GM20431 (cell line): ENCODE measurements around the gene PAX9.

Experiments used
- in situ Hi-C: fragments of 300-500 bp; cut with MseI, MboI; formaldehyde crosslinking; loops from one replicate; pipeline ENCODE4 v1.15.0; 2020; ENCODE audit warnings: low sequenced_read_pairs; ENCODE audit not compliant: unreplicated experiment

Gene PAX9

GRCh38 chr14:36654794-36655381 lies 6.8 kb upstream of the PAX9 start:
- in situ Hi-C loops, result loop anchor here (25.0 kb wide), 1 partner anchor 282 kb away; no protein-coding TSS in a partner anchor

- in situ Hi-C loops, result loop anchor here (25.0 kb wide), 1 partner anchor 282 kb away; no protein-coding TSS in a partner anchor
Observed at GRCh38 chr14:36655571-36655962, 6.1 kb upstream of the PAX9 start.

GRCh38 chr14:36655963-36656686 lies 5.5 kb upstream of the PAX9 start:
- in situ Hi-C loops, result loop anchor here (25.0 kb wide), 1 partner anchor 281 kb away; no protein-coding TSS in a partner anchor

GRCh38 chr14:36656687-36657398 lies 4.8 kb upstream of the PAX9 start:
- in situ Hi-C loops, result loop anchor here (25.0 kb wide), 1 partner anchor 280 kb away; no protein-coding TSS in a partner anchor

- in situ Hi-C loops, result loop anchor here (25.0 kb wide), 1 partner anchor 280 kb away; no protein-coding TSS in a partner anchor
Observed at GRCh38 chr14:36657399-36658122, 4.1 kb upstream of the PAX9 start.

- in situ Hi-C loops, result loop anchor here (25.0 kb wide), 1 partner anchor 279 kb away; no protein-coding TSS in a partner anchor
Observed at GRCh38 chr14:36658123-36659009, 3.3 kb upstream of the PAX9 start.

- in situ Hi-C loops, result loop anchor here (25.0 kb wide), 1 partner anchor 278 kb away; no protein-coding TSS in a partner anchor
Observed at GRCh38 chr14:36659010-36659821, 2.4 kb upstream of the PAX9 start.

GRCh38 chr14:36659822-36660735 lies 1.6 kb upstream of the PAX9 start:
- in situ Hi-C loops, result loop anchor here (25.0 kb wide), 1 partner anchor 277 kb away; no protein-coding TSS in a partner anchor

GRCh38 chr14:36660736-36661505 lies 739 bp upstream of the PAX9 start:
- in situ Hi-C loops, result loop anchor here (25.0 kb wide), 1 partner anchor 276 kb away; no protein-coding TSS in a partner anchor

GRCh38 chr14:36662258-36662542 lies 540 bp downstream of the PAX9 start:
- in situ Hi-C loops, result loop anchor here (25.0 kb wide), 1 partner anchor 275 kb away; no protein-coding TSS in a partner anchor

GRCh38 chr14:36662543-36663403 lies 1.1 kb downstream of the PAX9 start:
- in situ Hi-C loops, result loop anchor here (25.0 kb wide), 1 partner anchor 275 kb away; no protein-coding TSS in a partner anchor

GRCh38 chr14:36663404-36664321 lies 2.0 kb downstream of the PAX9 start:
- in situ Hi-C loops, result loop anchor here (25.0 kb wide), 1 partner anchor 274 kb away; no protein-coding TSS in a partner anchor

GRCh38 chr14:36664322-36665193 lies 2.9 kb downstream of the PAX9 start:
- in situ Hi-C loops, result loop anchor here (25.0 kb wide), 1 partner anchor 273 kb away; no protein-coding TSS in a partner anchor
